Stimulated activated CD4-positive, alpha-beta T cell treated with anti-CD3 and anti-CD28 coated beads, TNF-alpha, amount 100 ng/mL, for 1 hour (primary cell): Measurements from ENCODE around the gene ESYT2.
"Not testable (repeated sequence)": the region's sequence is repeated elsewhere in the genome, so short reads cannot be mapped to it uniquely, and the experiment has no call there.

Source experiments
- DNase-seq, 3 donors: peaks; one replicate each; pipeline ENCODE4 v3.0.0-alpha.2; 2020; ENCODE audit warnings: low read depth in 3 of 3, low spot score in 1 of 3

The ESYT2 gene

GRCh38 chr7:158829342-158830210, at the start of gene ESYT2:
Gene ESYT2, minus strand, starts transcription at chr7:158829509. Its CDS starts 91 bp downstream, at chr7:158829418.
- DNase-seq, result peak; percentile 98 to 100 (median 99)

DNA sequence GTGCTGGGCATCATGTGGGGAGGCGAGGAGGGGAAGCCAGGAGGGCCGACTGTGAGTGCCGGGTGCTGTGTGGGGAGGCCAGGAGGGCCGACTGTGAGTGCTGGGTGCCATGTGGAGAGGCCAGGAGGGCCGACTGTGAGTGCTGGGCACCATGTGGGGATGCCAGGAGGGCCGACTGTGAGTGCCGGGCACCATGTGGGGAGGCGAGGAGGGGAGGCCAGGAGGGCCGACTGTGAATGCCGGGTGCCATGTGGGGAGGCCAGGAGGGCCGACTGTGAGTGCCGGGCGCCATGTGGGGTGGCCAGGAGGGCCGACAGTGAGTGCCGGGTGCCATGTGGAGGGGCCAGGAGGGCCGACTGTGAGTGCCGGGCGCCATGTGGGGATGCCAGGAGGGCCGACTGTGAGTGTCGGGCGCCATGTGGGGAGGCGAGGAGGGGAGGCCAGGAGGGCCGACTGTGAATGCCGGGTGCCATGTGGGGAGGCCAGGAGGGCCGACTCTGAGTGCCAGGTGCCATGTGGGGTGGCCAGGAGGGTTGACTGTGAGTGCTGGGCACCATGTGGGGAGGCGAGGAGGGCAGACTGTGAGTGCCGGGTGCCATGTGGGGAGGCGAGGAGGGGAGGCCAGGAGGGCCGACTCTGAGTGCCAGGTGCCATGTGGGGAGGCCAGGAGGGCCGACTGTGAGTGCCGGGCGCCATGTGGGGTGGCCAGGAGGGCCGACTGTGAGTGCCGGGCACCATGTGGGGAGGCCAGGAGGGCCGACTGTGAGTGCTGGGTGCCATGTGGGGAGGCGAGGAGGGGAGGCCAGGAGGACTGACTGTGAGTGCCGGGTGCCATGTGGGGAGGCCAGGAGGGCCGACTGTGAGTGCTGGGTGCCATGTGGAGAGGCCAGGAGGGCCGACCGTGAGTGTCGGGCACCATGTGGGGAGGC, 49.1 kb upstream of the ESYT2 start:
- not testable (repeated sequence) for DNase-seq

- DNase-seq, result no peak
Measured at GRCh38 chr7:158876984-158877383, 47.7 kb upstream of the ESYT2 start.

- no peak for DNase-seq
Measured at GRCh38 chr7:158869876-158870275, 40.6 kb upstream of the ESYT2 start.

GRCh38 chr7:158868764-158869410, 39.6 kb upstream of the ESYT2 start:
- DNase-seq, result no peak

DNA sequence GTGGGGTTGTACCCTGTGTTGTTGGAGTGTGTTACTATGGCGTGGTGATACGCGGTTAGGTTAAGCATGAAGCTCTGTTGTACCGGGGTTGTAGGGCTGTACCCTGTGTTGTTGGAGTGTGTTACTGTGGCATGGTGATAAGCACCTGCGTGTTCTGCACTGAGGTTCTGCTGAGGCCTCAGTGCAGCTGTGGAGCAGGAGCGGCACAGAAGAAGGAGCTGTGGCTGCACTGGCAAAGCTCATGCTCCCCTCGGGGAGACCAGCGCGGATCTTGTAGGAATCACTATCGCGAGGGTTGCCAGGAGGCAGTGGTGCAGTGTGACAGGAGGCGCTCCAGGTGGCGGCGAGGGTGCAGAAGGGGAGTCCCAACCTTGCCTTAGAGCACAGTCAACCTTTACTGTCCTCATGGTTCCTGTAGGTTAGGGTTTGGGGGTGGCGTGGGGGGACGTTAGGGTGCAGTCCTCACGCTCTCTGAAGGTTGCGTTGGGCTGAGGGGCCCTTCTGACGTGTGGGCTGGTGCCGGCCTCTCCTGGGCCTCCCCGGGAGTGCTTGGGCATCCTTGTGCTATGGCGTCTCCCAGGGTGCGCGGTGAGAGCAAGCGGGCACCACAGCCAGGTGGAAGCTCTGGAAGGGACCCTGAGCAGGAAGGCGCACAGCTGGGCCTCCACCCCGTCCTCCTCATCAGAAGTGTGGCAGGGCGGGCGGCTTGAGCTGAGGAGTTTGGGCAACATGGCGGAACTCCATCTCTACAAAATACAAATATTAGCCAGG, 38.1 kb upstream of the ESYT2 start:
- no peak for DNase-seq

GRCh38 chr7:158865977-158866376, 36.7 kb upstream of the ESYT2 start:
- DNase-seq, result no peak

DNA sequence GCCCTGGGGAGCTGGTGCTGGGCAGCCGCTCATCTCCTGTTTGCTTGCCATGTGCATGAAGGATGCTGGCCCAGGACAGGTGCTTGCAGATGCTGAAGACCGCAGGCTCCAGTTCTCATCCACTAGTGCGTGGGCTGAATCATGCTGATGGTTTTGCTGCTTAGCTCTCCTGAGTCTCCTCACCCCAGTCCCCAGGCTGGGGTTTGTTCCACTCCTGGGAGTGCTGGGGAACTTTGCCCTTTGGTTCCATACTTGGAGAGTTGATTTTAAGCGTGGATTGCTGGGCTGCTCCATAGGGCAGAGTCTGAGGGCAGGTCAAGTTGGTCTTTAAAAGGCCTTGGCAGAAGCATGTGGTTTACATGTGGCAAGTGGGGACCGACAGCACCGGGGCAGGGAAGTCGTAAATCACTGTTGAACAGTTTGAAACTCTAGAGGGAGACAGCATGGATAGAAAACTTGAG, 36.2 kb upstream of the ESYT2 start:
- DNase-seq, result no peak

GRCh38 chr7:158864833-158865232, 35.5 kb upstream of the ESYT2 start:
- DNase-seq, result no peak

- no peak for DNase-seq
Measured at GRCh38 chr7:158864507-158864820, 35.2 kb upstream of the ESYT2 start.

GRCh38 chr7:158863611-158864506, 34.5 kb upstream of the ESYT2 start:
- DNase-seq, result no peak

DNA sequence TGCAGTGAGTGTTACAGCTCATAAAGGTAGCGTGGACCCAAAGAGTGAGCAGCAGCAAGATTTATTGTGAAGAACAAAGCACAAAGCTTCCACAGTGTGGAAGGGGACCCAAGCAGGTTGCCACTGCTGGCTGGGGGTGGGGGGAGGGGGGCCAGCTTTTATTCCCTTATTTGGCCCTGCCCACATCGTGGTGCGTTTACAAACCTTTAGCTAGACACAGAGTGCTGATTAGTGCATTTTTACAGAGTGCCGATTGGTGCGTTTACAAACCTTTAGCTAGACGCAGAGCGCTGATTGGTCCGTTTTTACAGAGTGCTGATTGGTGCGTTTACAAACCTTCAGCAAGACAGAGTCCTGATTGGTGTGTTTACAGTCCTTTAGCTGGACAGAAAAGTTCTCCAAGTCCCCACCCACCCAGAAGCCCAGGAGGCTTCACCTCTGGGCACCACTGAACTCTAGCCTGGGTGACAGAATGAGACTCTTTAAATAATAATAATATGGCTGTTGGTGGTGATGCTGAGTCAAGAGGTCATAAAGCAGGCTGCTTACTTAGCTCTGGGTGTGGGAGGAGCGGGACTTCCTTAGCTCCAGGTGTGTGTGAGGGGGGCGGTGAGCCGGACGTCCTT, 33.8 kb upstream of the ESYT2 start:
- not testable (repeated sequence) for DNase-seq

DNA sequence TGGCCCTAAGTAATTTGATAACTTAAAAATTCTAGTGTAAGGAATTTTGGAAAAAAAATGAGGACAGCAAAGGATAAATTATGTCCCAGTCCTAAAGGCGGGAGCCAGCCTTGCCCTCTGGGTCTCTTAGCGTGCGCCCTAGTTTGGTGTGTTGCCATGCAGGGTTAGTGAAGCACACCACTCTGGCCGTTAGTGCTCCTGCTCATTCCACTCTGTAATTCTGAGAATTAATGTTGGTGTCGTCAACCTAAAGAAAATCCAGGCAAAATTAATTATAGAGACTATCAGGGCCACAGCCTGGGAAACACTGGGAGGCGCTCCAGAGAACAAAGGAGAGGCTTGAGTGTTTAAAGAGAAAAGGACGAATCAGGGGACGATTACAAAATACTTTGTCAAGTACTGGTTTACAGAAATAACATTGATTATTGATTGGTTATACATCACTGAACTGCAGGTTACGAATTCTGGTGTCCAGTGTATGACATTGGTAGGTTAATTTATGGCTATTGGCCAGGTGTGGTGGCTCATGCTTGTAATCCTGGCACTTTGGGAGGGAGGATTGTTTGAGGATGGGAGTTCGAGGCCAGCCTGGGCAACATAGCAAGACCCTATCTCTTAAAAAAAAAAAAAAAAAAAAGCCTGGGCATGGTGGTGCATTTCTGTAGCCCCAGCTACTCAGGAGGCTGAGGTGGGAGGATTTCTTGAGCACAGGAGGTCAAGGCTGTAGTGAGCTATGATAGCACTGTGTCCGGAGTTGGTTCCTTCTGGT, 32.8 kb upstream of the ESYT2 start:
- no peak for DNase-seq

DNA sequence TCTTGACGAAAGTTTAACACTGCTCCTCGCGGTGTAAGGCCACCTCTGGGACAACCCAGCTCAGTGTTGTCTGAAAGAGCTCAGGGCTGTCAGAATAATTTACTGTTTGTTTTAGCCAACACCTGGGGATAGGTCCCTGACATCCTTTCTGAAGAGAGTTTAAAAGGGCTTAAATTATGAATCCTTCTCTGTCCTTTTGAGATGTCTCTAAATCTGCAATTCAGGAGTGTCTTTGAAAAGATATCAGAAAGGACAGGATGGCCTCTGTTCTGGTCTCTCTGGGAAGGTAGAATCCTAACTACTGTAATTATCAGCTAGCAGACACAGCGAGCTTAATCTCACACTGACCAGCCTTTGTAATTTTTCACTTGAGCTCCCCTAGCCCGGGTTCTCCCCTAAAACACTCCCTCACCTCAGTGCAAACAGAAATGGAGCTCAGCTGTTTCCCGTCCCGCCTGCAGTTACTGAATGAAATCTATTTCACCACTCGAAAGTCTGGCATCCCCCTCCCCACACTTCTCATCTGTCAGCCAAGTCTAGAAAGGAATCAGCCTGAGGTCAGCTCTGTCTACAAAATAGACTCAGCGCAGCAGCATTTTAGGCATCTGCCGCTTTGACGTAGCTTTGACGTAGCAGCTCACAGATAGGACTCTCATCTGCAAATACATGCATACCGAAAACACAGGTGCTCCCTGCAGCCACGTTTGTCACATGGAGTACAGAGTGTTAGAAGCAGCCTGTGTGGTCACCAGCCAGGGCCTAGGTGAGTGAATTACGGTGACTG, 31.9 kb upstream of the ESYT2 start:
- DNase-seq, result no peak

DNA sequence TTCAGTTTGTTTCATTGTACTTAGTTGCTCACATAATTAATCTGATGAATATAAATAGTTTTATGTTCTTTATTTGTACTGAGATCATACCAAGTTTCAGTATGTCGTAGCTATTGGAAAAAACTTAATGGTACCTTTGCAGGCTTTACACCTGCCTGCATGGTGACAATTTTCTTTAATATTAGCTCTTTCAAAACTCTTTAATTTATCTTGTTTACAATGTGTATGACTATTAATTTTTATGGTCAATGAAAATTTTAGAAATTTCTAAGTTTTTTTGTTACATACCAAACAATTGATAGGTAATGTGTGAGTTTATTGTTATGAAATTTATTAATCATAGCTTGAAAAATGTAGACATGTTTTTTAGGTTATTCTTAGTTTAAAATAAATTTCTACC, 31.1 kb upstream of the ESYT2 start:
- DNase-seq, result no peak

DNA sequence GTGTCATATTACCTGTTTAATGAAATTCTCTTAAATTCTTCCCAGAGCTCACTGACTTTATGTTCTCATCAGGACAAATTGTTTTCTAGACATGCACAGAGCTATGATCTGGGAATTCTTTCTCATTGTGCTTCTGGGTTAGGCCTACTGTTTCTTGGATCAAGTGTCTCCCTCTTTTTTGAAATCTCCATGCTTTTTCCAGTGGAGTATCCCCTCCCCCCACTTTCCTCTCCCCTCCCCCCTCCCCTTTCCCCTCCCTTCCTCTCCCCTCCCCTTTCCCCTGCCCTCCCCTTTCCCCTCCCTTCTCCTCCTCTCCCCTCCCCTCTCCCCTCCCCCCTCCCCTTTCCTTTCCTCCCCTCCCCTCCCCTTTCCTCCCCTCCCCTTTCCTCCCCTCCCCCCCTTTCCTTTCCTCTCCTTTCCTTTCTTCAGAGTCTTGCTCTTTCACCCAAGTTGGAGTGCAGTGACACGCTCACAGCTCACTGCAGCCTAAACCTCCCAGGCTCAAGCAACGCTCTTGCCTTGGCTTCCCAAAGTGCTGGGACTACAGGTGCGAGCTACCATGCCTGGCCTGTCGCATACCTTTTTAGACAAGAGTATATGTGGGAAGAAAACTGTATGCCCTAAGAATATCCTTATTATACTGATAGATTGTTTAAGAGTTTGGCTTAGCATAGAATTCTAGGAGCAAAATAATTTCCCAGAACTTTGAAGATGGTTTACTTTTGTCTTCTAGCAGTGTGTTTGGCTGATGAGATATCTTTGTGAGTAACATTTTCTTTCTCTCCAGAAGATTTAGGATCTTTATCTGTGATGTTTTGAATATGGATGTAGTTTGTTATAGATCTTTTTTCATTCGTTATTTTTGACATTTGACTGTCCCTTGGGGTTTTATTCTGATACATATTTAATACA, 29.5 kb upstream of the ESYT2 start:
- no peak for DNase-seq
